ENCODE measurements around the gene SBK3.
"Not testable (repeated sequence)": the region's sequence is repeated elsewhere in the genome, so short reads cannot be mapped to it uniquely, and the experiment has no call there.

SBK3 gene

GRCh38 chr19:55578761-55579747 is 33.7 kb upstream of the SBK3 start:
- H3K36me3 ChIP-seq (ENCODE audit: control insufficient read depth in 1 of 2, insufficient read depth in 2 of 2, low read length in 2 of 2), result peaks cover 25 to 26% of the 10 kb centered on the region in 2 experiments
- no peak overlapping the region for H4K8ac ChIP-seq (ENCODE audit: low read depth, low read length)
- H3K4me3 ChIP-seq (ENCODE audit: low read depth, low read length), result peak overlapping the region; percentile 10
- no peak overlapping the region for H2BK120ac ChIP-seq (ENCODE audit: insufficient read depth, low read length, poor library complexity)
- H3K23ac ChIP-seq (ENCODE audit: low read length), result no peak overlapping the region
- no peak overlapping the region for H3K9ac ChIP-seq (ENCODE audit: low read length)
- H2BK5ac ChIP-seq (ENCODE audit: low read depth, low read length, poor library complexity), result no peak overlapping the region
- H4K91ac ChIP-seq (ENCODE audit: low read depth, low read length), result peak overlapping the region; percentile 78
- H3K9me3 ChIP-seq (ENCODE audit: insufficient read depth, low read depth, low read length), result peaks cover 2% of the 10 kb centered on the region
- peaks cover 13% of the 10 kb centered on the region for H3K79me1 ChIP-seq (ENCODE audit: low read length)
- H3K14ac ChIP-seq (ENCODE audit: low read length), result no peak overlapping the region
- no peak overlapping the region for H2AFZ ChIP-seq (ENCODE audit: insufficient read depth, low read length, poor library complexity)
- H3K4ac ChIP-seq (ENCODE audit: low read depth, low read length), result peak overlapping the region; percentile 84
- peaks cover 11% of the 10 kb centered on the region for H3K79me2 ChIP-seq (ENCODE audit: control insufficient read depth, insufficient read depth, low read length, poor library complexity)
- H3K18ac ChIP-seq (ENCODE audit: low read length), result no peak overlapping the region
- H4K12ac ChIP-seq (ENCODE audit: low read depth, low read length), result peak overlapping the region; percentile 10
- H3K4me1 ChIP-seq (ENCODE audit: control insufficient read depth in 1 of 2, insufficient read depth in 2 of 2, low read length in 2 of 2), result peaks cover 3 to 7% of the 10 kb centered on the region in 2 experiments
- WGBS (ENCODE audit: extremely low coverage, insufficient coverage, insufficient read length), result no CpG with 5 or more reads among the region's 90 CpGs
- no peak for DNase-seq
- H3K27me3 ChIP-seq (ENCODE audit: insufficient read depth, low read length), result no peaks in the 10 kb centered on the region
- H3K27ac ChIP-seq (ENCODE audit: low read depth, low read length), result no peak overlapping the region
- H2BK12ac ChIP-seq (ENCODE audit: low read length), result no peak overlapping the region
- peak overlapping the region; percentile 81 for H3K4me2 ChIP-seq (ENCODE audit: low read length)
- no peak overlapping the region for H2AK5ac ChIP-seq (ENCODE audit: low read length)

GRCh38 chr19:55578031-55578760 is 32.9 kb upstream of the SBK3 start:
- Histone ChIP-seq H3K27me3 (ENCODE audit: insufficient read depth, low read length) (no peaks in the 10 kb centered on the region), H3K79me2 (ENCODE audit: control insufficient read depth, insufficient read depth, low read length, poor library complexity) (peaks cover 11% of the 10 kb centered on the region), H3K9me3 (ENCODE audit: insufficient read depth, low read depth, low read length) (peaks cover 2% of the 10 kb centered on the region), H3K23ac (ENCODE audit: low read length) (no peak overlapping the region), H4K91ac (ENCODE audit: low read depth, low read length) (no peak overlapping the region), H3K27ac (ENCODE audit: low read depth, low read length) (no peak overlapping the region), H3K4me1 (ENCODE audit: control insufficient read depth in 1 of 2, insufficient read depth in 2 of 2, low read length in 2 of 2) (peaks cover 3 to 7% of the 10 kb centered on the region in 2 experiments), H4K12ac (ENCODE audit: low read depth, low read length) (no peak overlapping the region), H2BK120ac (ENCODE audit: insufficient read depth, low read length, poor library complexity) (no peak overlapping the region), H3K79me1 (ENCODE audit: low read length) (peaks cover 13% of the 10 kb centered on the region), H3K4me2 (ENCODE audit: low read length) (no peak overlapping the region), H2BK12ac (ENCODE audit: low read length) (no peak overlapping the region), H3K9ac (ENCODE audit: low read length) (no peak overlapping the region), H2AFZ (ENCODE audit: insufficient read depth, low read length, poor library complexity) (no peak overlapping the region), H3K14ac (ENCODE audit: low read length) (no peak overlapping the region), H3K4me3 (ENCODE audit: low read depth, low read length) (no peak overlapping the region), H2AK5ac (ENCODE audit: low read length) (no peak overlapping the region), H2BK5ac (ENCODE audit: low read depth, low read length, poor library complexity) (no peak overlapping the region), H3K4ac (ENCODE audit: low read depth, low read length) (no peak overlapping the region), H3K18ac (ENCODE audit: low read length) (no peak overlapping the region), H3K36me3 (ENCODE audit: control insufficient read depth in 1 of 2, insufficient read depth in 2 of 2, low read length in 2 of 2) (peaks cover 25 to 26% of the 10 kb centered on the region in 2 experiments), H4K8ac (ENCODE audit: low read depth, low read length) (no peak overlapping the region)
- DNase-seq, result no peak
- no CpG with 5 or more reads among the region's 83 CpGs for WGBS (ENCODE audit: extremely low coverage, insufficient coverage, insufficient read length)

GRCh38 chr19:55576746-55577145 is 31.4 kb upstream of the SBK3 start:
- no peak overlapping the region for H3K9ac ChIP-seq (ENCODE audit: low read length)
- peaks cover 3 to 7% of the 10 kb centered on the region in 2 experiments for H3K4me1 ChIP-seq (ENCODE audit: control insufficient read depth in 1 of 2, insufficient read depth in 2 of 2, low read length in 2 of 2)
- no peak overlapping the region for H2BK5ac ChIP-seq (ENCODE audit: low read depth, low read length, poor library complexity)
- no peak overlapping the region for H3K4ac ChIP-seq (ENCODE audit: low read depth, low read length)
- H3K9me3 ChIP-seq (ENCODE audit: insufficient read depth, low read depth, low read length), result peaks cover 2% of the 10 kb centered on the region
- H3K4me2 ChIP-seq (ENCODE audit: low read length), result no peak overlapping the region
- H2AK5ac ChIP-seq (ENCODE audit: low read length), result no peak overlapping the region
- no CpG with 5 or more reads among the region's 5 CpGs for WGBS (ENCODE audit: extremely low coverage, insufficient coverage, insufficient read length)
- no peak overlapping the region for H4K8ac ChIP-seq (ENCODE audit: low read depth, low read length)
- no peak overlapping the region for H3K18ac ChIP-seq (ENCODE audit: low read length)
- H4K91ac ChIP-seq (ENCODE audit: low read depth, low read length), result no peak overlapping the region
- peaks cover 13% of the 10 kb centered on the region for H3K79me1 ChIP-seq (ENCODE audit: low read length)
- no peak overlapping the region for H3K14ac ChIP-seq (ENCODE audit: low read length)
- H3K23ac ChIP-seq (ENCODE audit: low read length), result no peak overlapping the region
- H2BK120ac ChIP-seq (ENCODE audit: insufficient read depth, low read length, poor library complexity), result no peak overlapping the region
- H3K4me3 ChIP-seq (ENCODE audit: low read depth, low read length), result no peak overlapping the region
- H3K79me2 ChIP-seq (ENCODE audit: control insufficient read depth, insufficient read depth, low read length, poor library complexity), result peaks cover 11% of the 10 kb centered on the region
- DNase-seq, result no peak
- peaks cover 25 to 26% of the 10 kb centered on the region in 2 experiments for H3K36me3 ChIP-seq (ENCODE audit: control insufficient read depth in 1 of 2, insufficient read depth in 2 of 2, low read length in 2 of 2)
- no peak overlapping the region for H2AFZ ChIP-seq (ENCODE audit: insufficient read depth, low read length, poor library complexity)
- H2BK12ac ChIP-seq (ENCODE audit: low read length), result no peak overlapping the region
- no peaks in the 10 kb centered on the region for H3K27me3 ChIP-seq (ENCODE audit: insufficient read depth, low read length)
- H4K12ac ChIP-seq (ENCODE audit: low read depth, low read length), result no peak overlapping the region
- no peak overlapping the region for H3K27ac ChIP-seq (ENCODE audit: low read depth, low read length)

- not testable (repeated sequence) for H3K4me2 ChIP-seq (ENCODE audit: low read length); H2AK5ac ChIP-seq (ENCODE audit: low read length); H2BK5ac ChIP-seq (ENCODE audit: low read depth, low read length, poor library complexity); H3K79me1 ChIP-seq (ENCODE audit: low read length); H4K91ac ChIP-seq (ENCODE audit: low read depth, low read length); H3K27me3 ChIP-seq (ENCODE audit: insufficient read depth, low read length); H3K9me3 ChIP-seq (ENCODE audit: insufficient read depth, low read depth, low read length); H3K14ac ChIP-seq (ENCODE audit: low read length); H2BK120ac ChIP-seq (ENCODE audit: insufficient read depth, low read length, poor library complexity); H3K18ac ChIP-seq (ENCODE audit: low read length); H4K8ac ChIP-seq (ENCODE audit: low read depth, low read length); H2AFZ ChIP-seq (ENCODE audit: insufficient read depth, low read length, poor library complexity); DNase-seq; H3K27ac ChIP-seq (ENCODE audit: low read depth, low read length); H2BK12ac ChIP-seq (ENCODE audit: low read length); H3K4ac ChIP-seq (ENCODE audit: low read depth, low read length); H3K4me3 ChIP-seq (ENCODE audit: low read depth, low read length); H3K79me2 ChIP-seq (ENCODE audit: control insufficient read depth, insufficient read depth, low read length, poor library complexity); H3K9ac ChIP-seq (ENCODE audit: low read length); H3K23ac ChIP-seq (ENCODE audit: low read length); H3K4me1 ChIP-seq (ENCODE audit: control insufficient read depth in 1 of 2, insufficient read depth in 2 of 2, low read length in 2 of 2); H4K12ac ChIP-seq (ENCODE audit: low read depth, low read length)
- no CpG with 5 or more reads among the region's 6 CpGs for WGBS (ENCODE audit: extremely low coverage, insufficient coverage, insufficient read length)
- H3K36me3 ChIP-seq (ENCODE audit: control insufficient read depth in 1 of 2, insufficient read depth in 2 of 2, low read length in 2 of 2), result peaks cover 21% of the 10 kb centered on the region in 2 experiments
Observed at GRCh38 chr19:55573929-55574328, 28.6 kb upstream of the SBK3 start.
